B cell (primary cell): ENCODE data around the gene MOB3A. TPM values are rescaled to one million over a fixed set of nuclear protein-coding genes. Genes with fewer than 3 reads are reported as not detected.

Experiments
- ATAC-seq: fragments of 200-7000 bp; cut with Tn5 transposase; one replicate; pipeline ENCODE4 v1.10.0; 2021; ENCODE audit warnings: low read depth, mild to moderate bottlenecking, moderate number of reproducible peaks, moderate library complexity
- CTCF ChIA-PET: fragments of 350-600 bp; sonication (Branson Sonifier 250); formaldehyde crosslinking; loops from one replicate; lab custom pipeline; 2021; ENCODE audit warnings: antibody characterized with exemption, inconsistent platforms; lab: Charles Lee
- POLR2A ChIA-PET: fragments of 350-600 bp; sonication (Branson Sonifier 250); formaldehyde crosslinking; loops from one replicate; lab custom pipeline; 2021; ENCODE audit warnings: antibody characterized with exemption; lab: Charles Lee
- DNase-seq: peaks from one replicate; pipeline ENCODE4 v3.0.0; 2013
- H2AFZ ChIP-seq: 2 replicates; pipeline ENCODE4 v1.6.1; 2012; ENCODE audit warnings: mild to moderate bottlenecking, low read depth, low read length; ENCODE audit not compliant: insufficient read depth, poor library complexity, severe bottlenecking
- H3K27ac ChIP-seq, 2 donors: 1 replicate in 1 of 2; 2 replicates in 1 of 2; pipeline ENCODE4 v1.5.1; 2012 to 2013; ENCODE audit warnings: low read length in 2 of 2, mild to moderate bottlenecking in 2 of 2, moderate library complexity in 1 of 2
- H3K27me3 ChIP-seq, 4 experiments: fragments of 200-600 bp in 1 of 4; sonication (generic) in 1 of 4; replicated peaks in 1 of 4; 1 replicate in 2 of 4; 2 replicates in 2 of 4; pipeline versions ENCODE4 v1.6.1 to v1.7.0; 2013 to 2016; ENCODE audit warnings: low read length in 3 of 4, mild to moderate bottlenecking in 2 of 4, mixed read lengths in 1 of 4, moderate library complexity in 1 of 4; ENCODE audit not compliant: insufficient read depth in 4 of 4, control insufficient read depth in 3 of 4; ENCODE audit errors: control extremely low read depth in 1 of 4
- H3K36me3 ChIP-seq, 2 experiments: replicated peaks in 1 of 2; 1 replicate in 1 of 2; 2 replicates in 1 of 2; pipeline versions ENCODE4 v1.6.1 to v1.7.1; 2013; ENCODE audit warnings: low read length in 1 of 2; ENCODE audit not compliant: insufficient read depth in 2 of 2, control insufficient read depth in 1 of 2; ENCODE audit errors: control extremely low read depth in 1 of 2, extremely low read depth in 1 of 2
- H3K4me1 ChIP-seq, 2 donors: fragments of 200-600 bp in 1 of 2; sonication (generic) in 1 of 2; 1 replicate in 1 of 2; 2 replicates in 1 of 2; pipeline versions ENCODE4 v1.5.1 to v1.6.1; 2013 to 2017; ENCODE audit warnings: low read length in 2 of 2; ENCODE audit not compliant: control insufficient read depth in 2 of 2, insufficient read depth in 2 of 2
- H3K4me2 ChIP-seq: replicated peaks from 2 replicates; pipeline ENCODE3; 2012; ENCODE audit warnings: mild to moderate bottlenecking, low read depth, low read length; ENCODE audit not compliant: poor library complexity, severe bottlenecking
- H3K4me3 ChIP-seq, 5 experiments: fragments of 200-600 bp in 1 of 5; sonication (generic) in 1 of 5; 1 replicate in 3 of 5; 2 replicates in 2 of 5; pipeline versions ENCODE4 v1.5.1 to v1.7.0; 2011 to 2016; ENCODE audit warnings: low read length in 4 of 5, mild to moderate bottlenecking in 4 of 5, low read depth in 2 of 5, control low read depth in 1 of 5, moderate library complexity in 1 of 5; ENCODE audit not compliant: insufficient read depth in 1 of 5; ENCODE audit errors: control extremely low read depth in 1 of 5, extremely low read depth in 1 of 5
- H3K79me2 ChIP-seq: fragments of 200-600 bp; sonication (generic); one replicate; pipeline ENCODE4 v1.6.0; 2016; ENCODE audit warnings: low read length; ENCODE audit not compliant: control insufficient read depth, insufficient read depth
- H3K9ac ChIP-seq: fragments of 200-600 bp; sonication (generic); 2 replicates; pipeline ENCODE4 v1.6.1; 2017; ENCODE audit warnings: mild to moderate bottlenecking, low read length, moderate library complexity
- H3K9me3 ChIP-seq, 3 donors: one replicate each; pipeline versions ENCODE4 v1.6.1 to v1.7.1; 2013; ENCODE audit warnings: low read length in 2 of 3; ENCODE audit not compliant: control insufficient read depth in 2 of 3, insufficient read depth in 1 of 3; ENCODE audit errors: control extremely low read depth in 1 of 3
- H4K20me1 ChIP-seq: 2 replicates; pipeline ENCODE4 v1.6.0; 2012; ENCODE audit warnings: mild to moderate bottlenecking, low read length; ENCODE audit not compliant: insufficient read depth, control insufficient read depth, poor library complexity, severe bottlenecking
- H3K27ac Mint-ChIP-seq: one replicate; pipeline ENCODE4 v1.8.0; 2021; ENCODE audit warnings: mixed read lengths
- H3K27me3 Mint-ChIP-seq: one replicate; pipeline ENCODE4 v1.8.0; 2021; ENCODE audit warnings: mixed read lengths
- H3K4me1 Mint-ChIP-seq: one replicate; pipeline ENCODE4 v1.8.0; 2021; ENCODE audit warnings: mixed read lengths
- H3K4me3 Mint-ChIP-seq: one replicate; pipeline ENCODE4 v1.8.0; 2021; ENCODE audit warnings: mixed read lengths
- H3K9me3 Mint-ChIP-seq: one replicate; pipeline ENCODE4 v1.8.0; 2022; ENCODE audit warnings: mixed read lengths; ENCODE audit not compliant: insufficient read depth
- EZH2 ChIP-seq: IDR thresholded peaks from 2 replicates; pipeline ENCODE4 v1.6.1; 2012; ENCODE audit warnings: borderline replicate concordance, low read depth, mild to moderate bottlenecking, moderate library complexity, low read length; ENCODE audit not compliant: insufficient read depth, poor library complexity, severe bottlenecking
- WGBS: methylation state at CpG from one replicate; pipeline ENCODE4 v1.1.5; 2013; ENCODE audit warnings: missing lambda C conversion rate; ENCODE audit not compliant: insufficient coverage; 5-methylcytosine and 5-hydroxymethylcytosine counted together
- intact Hi-C: fragments of 100-400 bp; cut with micrococcal nuclease; formaldehyde crosslinking; loops from one replicate; pipeline ENCODE4 v1.10.0; 2022
- polyA plus RNA-seq: library from polyadenylated mRNA; depleted of rRNA; stranded (reverse); fragments of >200 nt; gene quantifications from 2 replicates; pipeline ENCODE4 v1.2.3, GENCODE V29; 2012
- total RNA-seq, 2 donors: library from RNA; stranded (reverse); fragments of 120-200 nt in 1 of 2; gene quantifications; 1 replicate in 1 of 2; 2 replicates in 1 of 2; pipeline versions ENCODE4 v1.2.3 to v1.2.4, GENCODE V29; 2013 to 2022
- TF ChIP-seq, protein P1 (sequence below): fragments of 200-600 bp; IDR thresholded peaks from one replicate; pipeline ENCODE4 v1.8.0; 2022; ENCODE audit warnings: antibody characterized with exemption, mild to moderate bottlenecking

The MOB3A gene
- total and polyA plus RNA-seq, 2 donors (not counting 1 experiment from before 2014, with no cell fraction given), result 190 to 228 TPM

DNA sequence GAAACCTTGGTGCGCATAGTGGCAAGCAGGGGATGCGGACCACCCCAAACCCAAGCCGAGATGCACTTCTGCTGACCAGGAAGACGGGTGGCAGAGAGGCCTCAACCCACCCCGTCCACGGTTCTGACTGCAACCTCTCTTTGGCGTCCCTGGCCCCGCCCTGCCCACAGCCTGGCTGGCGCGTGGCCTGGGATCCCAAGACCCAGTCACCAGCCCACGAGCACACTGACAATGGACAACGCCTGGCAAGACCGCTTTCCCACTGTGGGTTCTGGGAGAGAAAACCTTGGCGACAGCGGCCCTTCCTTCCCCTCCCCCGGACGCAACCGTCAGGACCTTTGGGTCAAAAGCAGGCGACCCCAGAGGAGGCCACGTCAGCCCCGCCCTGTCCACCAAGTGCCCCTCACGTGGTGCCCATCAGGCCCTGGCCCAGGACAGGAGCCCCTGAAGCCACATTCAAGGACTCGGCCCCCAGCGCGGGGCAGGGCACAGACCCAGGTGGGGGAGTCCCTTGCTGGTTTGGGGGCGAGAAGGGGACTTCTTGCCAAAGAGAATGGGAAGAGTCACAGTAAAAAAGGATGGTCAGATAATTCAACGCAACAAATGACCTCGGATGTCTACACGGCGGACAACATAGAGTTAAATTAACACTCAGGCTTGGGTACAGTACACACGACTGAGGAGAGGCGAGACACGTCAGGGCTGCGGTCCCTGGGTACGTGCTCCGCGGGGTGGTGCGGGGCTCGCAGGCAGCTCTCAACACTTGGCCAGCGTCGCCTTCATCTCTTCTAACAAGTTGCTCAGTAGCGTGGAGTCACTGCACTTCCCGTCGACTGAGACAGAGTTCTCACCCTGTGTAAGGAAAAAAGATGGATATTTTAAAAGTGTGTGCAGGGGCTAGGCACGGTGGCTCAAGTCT is 5.5 kb upstream of the MOB3A start:
- H3K27me3 Mint-ChIP-seq, result no peaks in the 10 kb centered on the region
- ChIA-PET CTCF (no interaction called here), POLR2A (no interaction called here)
- H3K9me3 Mint-ChIP-seq, result no peaks in the 10 kb centered on the region
- H3K27ac Mint-ChIP-seq, result no peak overlapping the region
- Histone ChIP-seq H3K79me2 (peaks cover 66% of the 10 kb centered on the region), H3K9ac (no peak overlapping the region), H3K9me3 (peaks cover 0 to 22% (median 0%) of the 10 kb centered on the region in 3 donors), H2AFZ (no peak overlapping the region), H3K4me1 (peaks cover 9 to 13% of the 10 kb centered on the region in 2 donors), H3K4me2 (no peak overlapping the region), H3K27me3 (no peaks in the 10 kb centered on the region), H3K4me3 (no peak overlapping the region), H3K36me3 (peaks cover 1 to 48% of the 10 kb centered on the region in 2 experiments), H3K27ac (no peak overlapping the region), H4K20me1 (peaks cover 34% of the 10 kb centered on the region)
- H3K4me1 Mint-ChIP-seq, result peaks cover 8% of the 10 kb centered on the region
- ATAC-seq (no peak), DNase-seq (no peak)
- no peak overlapping the region for H3K4me3 Mint-ChIP-seq
- 96% methylated on average over 42 of the region's 45 CpGs for WGBS
- TF ChIP-seq, protein P1, sequence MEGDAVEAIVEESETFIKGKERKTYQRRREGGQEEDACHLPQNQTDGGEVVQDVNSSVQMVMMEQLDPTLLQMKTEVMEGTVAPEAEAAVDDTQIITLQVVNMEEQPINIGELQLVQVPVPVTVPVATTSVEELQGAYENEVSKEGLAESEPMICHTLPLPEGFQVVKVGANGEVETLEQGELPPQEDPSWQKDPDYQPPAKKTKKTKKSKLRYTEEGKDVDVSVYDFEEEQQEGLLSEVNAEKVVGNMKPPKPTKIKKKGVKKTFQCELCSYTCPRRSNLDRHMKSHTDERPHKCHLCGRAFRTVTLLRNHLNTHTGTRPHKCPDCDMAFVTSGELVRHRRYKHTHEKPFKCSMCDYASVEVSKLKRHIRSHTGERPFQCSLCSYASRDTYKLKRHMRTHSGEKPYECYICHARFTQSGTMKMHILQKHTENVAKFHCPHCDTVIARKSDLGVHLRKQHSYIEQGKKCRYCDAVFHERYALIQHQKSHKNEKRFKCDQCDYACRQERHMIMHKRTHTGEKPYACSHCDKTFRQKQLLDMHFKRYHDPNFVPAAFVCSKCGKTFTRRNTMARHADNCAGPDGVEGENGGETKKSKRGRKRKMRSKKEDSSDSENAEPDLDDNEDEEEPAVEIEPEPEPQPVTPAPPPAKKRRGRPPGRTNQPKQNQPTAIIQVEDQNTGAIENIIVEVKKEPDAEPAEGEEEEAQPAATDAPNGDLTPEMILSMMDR, result no peak
- no peak for TF ChIP-seq EZH2
- intact Hi-C loops, result no loop called here

DNA sequence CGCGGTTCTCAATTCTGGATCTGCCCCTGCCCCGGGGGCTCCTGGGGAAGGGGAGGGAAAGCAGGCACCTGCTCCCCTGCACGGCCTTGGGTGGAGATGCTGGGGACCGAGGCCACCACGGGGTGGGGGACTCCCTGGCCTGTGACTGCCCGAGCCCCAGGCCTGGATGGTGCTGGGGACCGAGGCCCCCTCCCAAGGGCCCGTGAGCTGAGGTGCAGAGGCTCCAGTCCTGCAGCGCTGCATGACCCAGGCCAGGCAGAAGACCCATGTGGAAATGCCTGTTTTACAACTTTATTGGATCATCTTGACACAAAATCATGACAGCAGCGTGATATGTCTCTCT is 4.6 kb upstream of the MOB3A start:
- POLR2A ChIA-PET, result no interaction called here
- peaks cover 10% of the 10 kb centered on the region for H3K4me1 Mint-ChIP-seq

More for the DNA sequence above, 4.6 kb upstream of the MOB3A start:
- H3K4me3 ChIP-seq, result no peak overlapping the region
- H3K4me1 ChIP-seq, result peaks cover 9 to 13% of the 10 kb centered on the region in 2 donors
- no peak overlapping the region for H3K9ac ChIP-seq
- no peak overlapping the region for H3K27ac Mint-ChIP-seq
- no peak for DNase-seq
- no peak overlapping the region for H3K4me2 ChIP-seq
- TF ChIP-seq, protein P1, result no peak
- no peaks in the 10 kb centered on the region for H3K27me3 Mint-ChIP-seq
- peaks cover 34% of the 10 kb centered on the region for H4K20me1 ChIP-seq
- peaks cover 0 to 18% (median 0%) of the 10 kb centered on the region in 3 donors for H3K9me3 ChIP-seq
- H3K79me2 ChIP-seq, result peaks cover 71% of the 10 kb centered on the region
- H3K27ac ChIP-seq, result no peak overlapping the region
- 97% methylated on average over 10 of the region's 11 CpGs for WGBS
- intact Hi-C loops, result no loop called here
- H3K4me3 Mint-ChIP-seq, result no peak overlapping the region
- CTCF ChIA-PET, result no interaction called here
- peaks cover 1 to 40% of the 10 kb centered on the region in 2 experiments for H3K36me3 ChIP-seq
- ATAC-seq, result no peak
- no peaks in the 10 kb centered on the region for H3K27me3 ChIP-seq
- H2AFZ ChIP-seq, result no peak overlapping the region
- H3K9me3 Mint-ChIP-seq, result no peaks in the 10 kb centered on the region
